HepG2 (cell line): Measurements from ENCODE around the gene MYO18B.

Experiments
- CTCF ChIP-seq: sonication (generic); formaldehyde crosslinking; IDR thresholded peaks from 2 replicates; pipeline ENCODE4 v1.5.0; 2020; ENCODE audit warnings: mild to moderate bottlenecking, missing genetic modification reagents, moderate library complexity
- GATAD2A ChIP-seq: IDR thresholded peaks from 2 replicates; pipeline ENCODE4 v1.6.1; 2016
- NFE2L2 ChIP-seq: fragments of 150-350 bp; IDR thresholded peaks from 2 replicates; pipeline ENCODE4 v1.6.1; 2014; ENCODE audit warnings: low read length
- RAD21 ChIP-seq: fragments of 450-650 bp; formaldehyde crosslinking; IDR thresholded peaks from 2 replicates; pipeline ENCODE4 v1.5.0; 2020; ENCODE audit warnings: mild to moderate bottlenecking
- ZBTB7A ChIP-seq: sonication (generic); formaldehyde crosslinking; IDR thresholded peaks from 2 replicates; pipeline ENCODE4 v1.8.0; 2022; ENCODE audit warnings: mild to moderate bottlenecking, missing genetic modification reagents
- ZNF253 ChIP-seq: sonication (generic); formaldehyde crosslinking; IDR thresholded peaks from 2 replicates; pipeline ENCODE4 v1.8.0; 2022; ENCODE audit warnings: mild to moderate bottlenecking, missing genetic modification reagents, borderline replicate concordance

DNA sequence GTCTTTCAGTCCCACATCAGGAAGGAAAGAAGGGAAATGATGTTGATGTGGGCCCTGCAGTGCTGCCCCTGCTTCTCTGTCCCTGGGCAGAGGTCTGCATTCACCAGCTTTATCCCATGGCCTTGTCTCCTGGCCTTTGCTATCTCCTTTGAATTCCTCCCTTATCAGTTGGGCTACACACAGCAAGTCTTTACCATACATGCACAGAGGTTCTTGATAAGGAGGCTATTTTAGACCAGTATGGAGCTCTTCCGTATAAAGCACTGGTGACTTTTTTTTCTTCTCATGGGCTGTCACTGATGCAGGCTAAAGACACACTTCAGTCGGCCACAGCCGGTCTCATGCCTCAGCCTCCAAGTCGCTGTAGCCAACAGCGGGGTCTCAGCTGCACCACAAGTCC lies 20.2 kb downstream of the MYO18B start:
- TF ChIP-seq NFE2L2 = no peak
- TF ChIP-seq ZNF253 (CRISPR knock-in tag) = no peak
- TF ChIP-seq ZBTB7A (CRISPR knock-in tag) = no peak
- no peak for TF ChIP-seq CTCF (CRISPR knock-in tag)
- no peak for TF ChIP-seq GATAD2A
- TF ChIP-seq RAD21 = no peak
